Measurements from ENCODE around the gene LRRC63. TPM values are rescaled to one million over a fixed set of nuclear protein-coding genes. Genes with fewer than 3 reads are reported as not detected.

LRRC63 gene
- total RNA-seq, 1 experiment from 2014 or later, result 0.38 TPM

GRCh38 chr13:46324976-46325375 lies 113.2 kb downstream of the LRRC63 start:
- CTCF ChIA-PET, result no interaction called here
- intact Hi-C loops (cut with micrococcal nuclease; ENCODE audit: unreplicated experiment), result no loop called here
- peaks cover 23% of the 10 kb centered on the region for H3K27me3 Mint-ChIP-seq (ENCODE audit: unreplicated experiment)
- no peak overlapping the region for H3K27ac Mint-ChIP-seq (ENCODE audit: unreplicated experiment)
- H3K4me1 Mint-ChIP-seq (ENCODE audit: low read depth, unreplicated experiment), result peaks cover 16% of the 10 kb centered on the region
- no TSS peak for BruUV-seq (replicated peaks)
- no peak for TF ChIP-seq CTCF (IDR thresholded peaks at IDR 0.05; ENCODE audit: unreplicated experiment)
- no peaks in the 10 kb centered on the region for H3K36me3 Mint-ChIP-seq (ENCODE audit: insufficient read depth, unreplicated experiment)
- no peaks in the 10 kb centered on the region for H3K9me3 Mint-ChIP-seq (ENCODE audit: low read depth, unreplicated experiment)
- no peak for DNase-seq
- H3K4me3 Mint-ChIP-seq (ENCODE audit: low read depth, unreplicated experiment), result no peak overlapping the region

Other genes with a start within 250 kb of the LRRC63 start
- gene ZC3H13, start 159.2 kb upstream of the LRRC63 start, total RNA-seq (2022), result 28.5 and 31.7 TPM in 2 replicates
- gene CPB2, start 106.9 kb upstream of the LRRC63 start, total RNA-seq (2022), result not detected in 2 replicates
- 54.6 and 58.6 TPM in 2 replicates for gene LCP1, start 29.8 kb upstream of the LRRC63 start, total RNA-seq (2022)
- gene RUBCNL, start 175.3 kb downstream of the LRRC63 start, total RNA-seq (2022), result not detected in 2 replicates

Measured in Calu3 (cell line).